Measurements from ENCODE around the gene EARS2. TPM values are rescaled to one million over a fixed set of nuclear protein-coding genes. Genes with fewer than 3 reads are reported as not detected.
"Not testable (repeated sequence)": the region's sequence is repeated elsewhere in the genome, so short reads cannot be mapped to it uniquely, and the experiment has no call there.

Gene EARS2
- total RNA-seq, 1 donor from 2014 or later: 19.8 TPM

DNA sequence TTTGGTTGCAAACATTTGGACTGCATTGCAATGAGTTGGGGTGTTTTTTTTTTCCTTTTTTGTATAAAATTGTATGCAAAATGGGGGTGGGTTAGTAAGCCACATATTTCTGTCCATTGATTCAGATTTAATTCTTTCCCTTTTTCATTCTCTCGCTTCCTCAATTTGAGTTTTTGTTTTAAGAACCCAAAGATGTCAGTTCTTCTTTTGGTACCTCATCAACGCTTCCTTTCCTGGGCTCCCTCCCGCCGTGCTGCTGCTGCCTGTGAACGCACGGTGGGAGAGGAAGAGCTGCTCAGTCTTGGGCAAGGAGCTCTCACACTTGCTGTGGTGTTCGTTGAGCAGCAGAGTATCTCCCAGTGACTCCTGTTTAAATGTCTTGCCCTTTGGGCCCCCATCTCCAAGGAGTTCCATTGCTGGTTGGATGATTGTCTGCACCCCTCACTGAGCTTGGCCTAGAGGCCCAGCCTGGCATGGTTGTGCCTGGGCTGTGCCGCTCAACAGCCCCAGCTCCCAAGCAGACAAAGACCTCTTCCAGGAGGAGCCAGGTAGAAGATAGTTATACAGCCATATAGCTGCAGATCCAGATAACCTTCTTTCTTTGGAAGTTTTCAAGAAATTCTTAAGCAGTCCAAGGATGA lies 14.0 kb upstream of the EARS2 start:
- intact Hi-C loops (cut with micrococcal nuclease): no loop called here

DNA sequence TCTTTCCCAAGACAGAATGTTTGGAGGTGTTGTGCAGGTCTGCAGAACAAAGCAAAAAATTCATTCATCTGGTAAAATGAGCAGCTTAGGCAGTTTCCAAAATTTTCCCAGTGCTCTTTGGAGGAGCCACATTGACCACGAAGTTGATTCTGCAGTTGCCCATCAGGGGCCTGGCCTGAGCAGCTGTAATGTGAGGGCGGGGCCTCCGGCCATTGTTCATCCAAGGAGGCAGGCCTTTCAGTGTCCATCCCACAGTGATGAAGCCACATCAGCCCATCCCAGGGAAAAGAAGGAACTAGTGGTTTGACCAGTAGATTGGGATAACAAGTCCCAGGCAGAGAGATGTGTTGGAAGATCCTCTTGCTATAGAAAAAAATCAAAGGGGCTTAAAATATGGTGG lies 10.5 kb upstream of the EARS2 start:
- intact Hi-C loops (cut with micrococcal nuclease): no loop called here

DNA sequence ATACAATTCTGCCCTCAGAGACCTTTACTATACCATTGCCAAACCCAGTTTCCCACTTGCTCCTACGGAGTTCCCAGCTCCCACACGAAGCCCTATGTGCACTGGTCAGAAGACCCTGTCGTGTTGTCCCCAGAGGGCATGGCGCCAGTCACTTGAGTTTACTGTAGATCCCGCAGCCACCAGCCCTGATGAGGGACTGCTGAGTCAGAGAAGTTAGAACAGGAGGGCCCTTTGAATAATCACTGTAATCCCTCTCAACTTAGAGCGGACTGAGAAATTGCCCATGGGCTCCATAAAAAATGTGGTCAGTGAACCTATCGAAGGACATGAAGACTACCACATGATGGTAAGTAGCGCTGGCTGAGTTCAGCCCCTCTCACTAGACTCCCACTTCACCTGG lies 9.6 kb upstream of the EARS2 start:
- intact Hi-C loops (cut with micrococcal nuclease): no loop called here

DNA sequence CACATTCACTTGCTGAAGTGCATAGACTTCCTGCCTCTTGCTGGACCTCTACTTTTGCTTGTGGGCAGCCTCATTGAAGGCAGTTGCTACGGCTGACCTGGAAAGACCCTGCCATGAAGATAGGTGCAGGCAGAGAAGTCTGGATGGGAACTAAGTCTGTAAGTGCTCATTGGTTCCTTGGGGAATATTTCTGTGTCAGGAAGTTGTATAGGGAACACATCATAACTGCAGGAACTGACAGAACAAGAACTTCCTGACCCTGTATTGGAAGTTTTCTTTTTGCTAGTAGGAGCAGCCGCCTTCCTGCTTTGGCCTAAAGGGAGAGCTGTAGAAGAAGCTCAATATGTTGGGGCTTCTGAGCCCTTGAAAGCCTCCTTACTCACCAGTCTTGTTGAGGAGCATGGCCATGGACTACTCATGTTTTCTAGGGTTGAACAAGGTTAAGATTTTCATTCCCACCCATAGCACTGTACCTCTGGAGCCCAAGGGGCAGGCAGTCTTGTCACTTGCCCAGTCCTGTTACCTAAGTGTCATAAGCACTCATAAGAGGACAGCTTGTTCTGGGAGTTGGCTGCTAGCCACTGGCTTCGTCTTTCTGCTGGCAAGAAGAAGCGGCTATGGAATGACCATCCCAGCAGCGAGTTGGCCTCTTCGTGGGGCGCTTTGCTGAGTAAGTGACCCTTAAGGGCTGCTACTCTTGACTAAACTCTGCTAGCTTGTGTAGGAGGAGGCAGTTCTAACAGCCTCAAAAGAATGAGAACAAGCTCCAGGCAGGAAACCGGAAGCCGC lies 7.6 kb upstream of the EARS2 start:
- intact Hi-C loops (cut with micrococcal nuclease): no loop called here

DNA sequence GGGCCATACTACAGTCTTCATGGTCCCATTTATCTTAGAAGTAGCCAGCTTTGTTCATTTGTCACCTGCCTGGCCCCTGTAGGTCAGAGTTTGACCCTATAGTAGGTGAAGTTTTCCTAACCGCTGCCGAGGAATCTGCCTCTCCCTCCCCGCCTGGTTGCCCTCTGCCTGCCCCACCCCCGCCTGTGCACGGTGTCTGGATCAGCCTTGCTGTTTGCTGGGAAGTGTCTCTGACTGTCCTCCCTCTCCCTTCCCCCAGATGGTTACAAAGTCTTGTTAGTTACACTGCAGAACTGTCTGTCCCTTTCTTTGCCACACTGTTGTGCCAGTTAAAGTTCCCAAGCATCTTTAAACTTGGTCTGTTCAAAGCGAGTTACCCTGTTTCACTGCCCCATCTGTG lies 6.0 kb upstream of the EARS2 start:
- intact Hi-C loops (cut with micrococcal nuclease): no loop called here

GRCh38 chr16:23562505-23562904 lies 5.4 kb upstream of the EARS2 start:
- intact Hi-C loops (cut with micrococcal nuclease): no loop called here

- intact Hi-C loops (cut with micrococcal nuclease): no loop called here
Observed at GRCh38 chr16:23561586-23561985, 4.4 kb upstream of the EARS2 start.

DNA sequence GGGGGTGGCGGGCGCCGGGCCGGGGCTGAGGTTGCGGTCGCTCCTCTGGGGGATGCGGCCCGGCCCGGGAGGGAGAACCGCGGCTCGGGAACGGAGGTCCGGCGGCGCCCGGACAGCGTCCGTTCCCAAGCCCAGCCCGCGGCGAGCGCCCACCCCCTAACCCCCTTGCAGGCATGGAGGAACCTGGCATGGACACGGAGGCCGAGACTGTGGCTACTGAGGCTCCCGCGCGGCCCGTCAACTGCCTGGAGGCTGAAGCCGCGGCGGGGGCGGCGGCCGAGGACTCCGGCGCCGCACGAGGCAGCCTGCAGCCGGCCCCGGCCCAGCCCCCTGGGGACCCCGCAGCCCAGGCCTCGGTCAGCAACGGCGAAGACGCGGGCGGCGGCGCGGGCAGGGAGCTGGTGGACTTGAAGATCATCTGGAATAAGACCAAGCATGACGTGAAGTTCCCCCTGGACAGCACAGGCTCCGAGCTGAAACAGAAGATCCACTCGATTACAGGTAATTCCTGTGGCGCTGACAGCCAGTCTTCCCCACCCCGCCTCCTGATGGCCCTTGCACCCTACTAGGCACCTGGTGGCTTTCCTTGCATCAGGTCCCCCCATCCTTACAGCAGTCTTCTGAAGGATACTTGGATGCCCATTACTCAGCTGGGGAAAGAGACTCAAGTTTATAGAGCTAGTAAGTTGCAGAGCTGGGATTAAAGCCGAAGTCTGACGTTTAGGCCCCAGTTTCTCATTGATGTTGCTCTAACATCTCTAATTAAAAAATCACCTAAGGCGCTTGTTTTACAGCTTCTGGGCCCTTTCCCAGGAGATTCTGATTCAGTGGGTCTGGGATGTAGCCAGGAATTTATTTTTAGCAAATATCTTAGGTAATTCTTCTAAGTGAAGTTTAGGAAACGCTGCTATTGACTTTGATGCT lies 891 bp upstream of the EARS2 start:
- intact Hi-C loops (cut with micrococcal nuclease): loop anchor here (1.0 to 2.0 kb wide), 12 partner anchors 38 to 1605 kb away; partner anchors contain the start of genes COG7, DCTN5, GGA2 and NDUFAB1

DNA sequence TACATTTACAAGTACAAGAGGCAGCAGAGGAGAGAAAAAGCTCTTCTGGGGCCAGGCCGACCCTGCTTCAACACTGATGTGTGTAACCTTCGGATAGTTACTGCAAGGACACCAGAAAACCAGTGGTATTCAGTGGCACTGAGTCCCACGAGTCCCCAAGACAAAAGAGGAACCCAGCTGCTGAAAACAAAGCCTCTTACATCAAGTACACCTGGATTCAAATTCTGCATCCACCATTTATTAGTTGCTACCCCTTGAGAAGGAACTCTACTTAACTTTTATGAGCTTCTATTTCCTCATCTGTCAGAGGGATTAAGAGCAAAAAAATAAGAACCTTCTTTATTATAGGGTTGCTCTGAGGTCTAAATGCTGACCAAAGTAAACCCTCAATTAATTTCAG lies 2.6 kb downstream of the EARS2 start:
- intact Hi-C loops (cut with micrococcal nuclease): no loop called here

DNA sequence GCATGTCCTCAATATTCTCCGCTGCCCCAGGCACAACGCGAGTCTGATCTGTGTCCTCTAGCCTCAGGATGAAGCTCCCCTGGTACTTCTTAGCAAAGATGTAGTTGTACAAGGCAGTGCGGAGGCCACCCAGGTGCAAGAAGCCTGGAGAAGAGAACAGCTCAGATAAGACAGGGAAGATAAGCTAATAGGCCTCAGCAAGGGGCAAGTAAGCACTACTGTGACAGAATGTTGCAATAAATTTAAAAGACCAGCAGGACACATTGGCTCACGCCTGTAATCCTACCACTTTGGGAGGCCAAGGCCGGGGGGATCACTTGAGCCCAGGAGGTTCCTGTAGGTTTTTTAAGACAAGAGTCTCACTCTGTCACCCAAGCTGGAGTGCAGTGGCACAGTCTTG lies 5.0 kb downstream of the EARS2 start:
- intact Hi-C loops (cut with micrococcal nuclease): no loop called here

DNA sequence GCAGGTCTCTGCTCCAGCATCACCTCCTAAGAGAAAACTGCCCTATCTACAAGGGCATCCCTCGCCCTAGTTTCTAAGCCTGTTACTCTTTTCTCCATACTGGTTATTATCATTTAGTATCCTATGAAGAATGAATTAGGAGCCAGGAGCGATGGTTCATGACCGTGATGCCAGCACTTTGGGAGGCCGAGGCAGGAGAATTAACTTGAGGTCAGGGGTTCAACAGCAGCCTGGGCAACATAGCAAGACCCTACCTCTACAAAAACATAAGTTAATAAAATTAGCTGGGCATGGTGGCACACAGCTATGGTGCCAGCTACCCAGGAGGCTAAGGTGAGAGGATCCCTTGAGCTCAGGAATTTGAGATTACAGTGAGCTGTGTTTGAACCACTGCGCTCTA lies 7.2 kb downstream of the EARS2 start:
- intact Hi-C loops (cut with micrococcal nuclease): no loop called here

DNA sequence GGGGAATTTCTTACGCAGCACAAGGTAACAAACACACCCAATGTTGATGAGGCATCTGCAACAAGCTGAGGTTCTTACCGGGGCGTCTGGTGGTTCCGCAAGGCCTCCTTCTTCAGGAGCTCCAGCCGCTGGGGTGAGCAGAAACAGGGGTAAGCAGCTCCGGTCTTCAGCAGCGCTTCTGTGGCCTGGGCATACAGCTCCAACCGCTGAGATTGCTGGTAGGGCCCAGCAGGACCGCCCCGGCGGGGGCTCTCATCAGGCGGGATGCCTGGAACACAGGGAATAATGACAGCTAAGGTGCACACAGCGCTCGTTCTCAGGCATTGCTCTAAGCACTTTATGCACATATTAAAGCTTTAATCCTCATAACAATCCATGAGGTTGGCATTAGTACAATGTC lies 12.7 kb downstream of the EARS2 start:
- intact Hi-C loops (cut with micrococcal nuclease): no loop called here

DNA sequence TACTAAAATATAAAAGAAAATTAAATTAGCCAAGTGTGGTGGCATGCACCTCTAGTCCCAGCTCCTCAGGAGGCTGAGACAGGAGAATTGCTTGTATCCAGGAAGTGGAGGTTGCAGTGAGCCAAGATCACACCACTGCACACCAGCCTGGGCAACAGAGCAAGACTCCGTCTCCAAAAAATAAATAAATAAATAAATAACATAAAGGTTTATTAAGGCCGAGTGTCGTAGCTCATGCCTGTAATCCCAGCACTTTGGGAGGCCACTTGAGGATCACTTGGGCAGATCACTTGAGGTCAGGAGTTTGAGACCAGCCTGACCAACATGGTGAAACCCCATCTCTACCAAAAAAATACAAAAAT lies 16.4 kb downstream of the EARS2 start:
- intact Hi-C loops (cut with micrococcal nuclease): not testable (repeated sequence)

GRCh38 chr16:23539984-23540816 lies 16.9 kb downstream of the EARS2 start:
- intact Hi-C loops (cut with micrococcal nuclease): no loop called here

GRCh38 chr16:23538919-23539278 lies 18.3 kb downstream of the EARS2 start:
- intact Hi-C loops (cut with micrococcal nuclease): no loop called here

DNA sequence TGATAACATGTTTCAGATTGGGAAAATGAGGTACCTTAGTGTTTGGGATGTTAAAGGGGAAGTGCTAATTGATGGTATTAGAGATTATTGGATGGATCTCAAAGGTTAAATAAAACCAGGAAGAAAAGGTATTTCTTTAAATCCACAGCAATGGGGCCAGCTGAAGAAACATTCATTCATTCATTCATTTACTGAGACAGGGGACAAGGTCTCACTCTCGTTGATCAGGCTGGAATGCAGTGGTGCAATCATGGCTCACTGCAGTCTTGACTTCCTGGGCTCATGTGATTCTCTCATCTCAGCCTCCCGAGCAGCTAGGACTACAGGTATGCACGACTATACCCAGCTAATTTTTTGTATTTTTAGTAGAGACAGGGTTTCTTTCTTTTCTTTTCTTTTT lies 19.8 kb downstream of the EARS2 start:
- intact Hi-C loops (cut with micrococcal nuclease): no loop called here

DNA sequence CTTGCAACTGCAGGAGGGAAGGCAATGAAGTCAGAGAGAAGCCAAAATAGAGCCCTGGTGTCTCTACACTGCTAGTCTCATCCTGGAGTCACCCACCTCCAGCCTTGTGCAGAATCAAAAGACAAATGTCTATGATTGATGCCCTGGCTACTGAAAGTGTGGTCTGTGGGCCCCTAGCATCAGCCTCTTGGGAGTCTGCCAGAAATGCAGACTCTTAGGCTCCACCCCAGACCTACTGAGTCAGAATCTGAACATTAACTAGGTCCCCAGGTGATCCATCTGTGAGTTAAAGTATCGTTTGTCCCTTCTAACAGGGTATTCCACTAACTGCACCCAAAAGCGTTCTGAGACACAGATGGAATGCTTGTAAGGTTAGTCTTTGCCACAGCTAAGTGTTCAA lies 21.2 kb downstream of the EARS2 start:
- intact Hi-C loops (cut with micrococcal nuclease): no loop called here

DNA sequence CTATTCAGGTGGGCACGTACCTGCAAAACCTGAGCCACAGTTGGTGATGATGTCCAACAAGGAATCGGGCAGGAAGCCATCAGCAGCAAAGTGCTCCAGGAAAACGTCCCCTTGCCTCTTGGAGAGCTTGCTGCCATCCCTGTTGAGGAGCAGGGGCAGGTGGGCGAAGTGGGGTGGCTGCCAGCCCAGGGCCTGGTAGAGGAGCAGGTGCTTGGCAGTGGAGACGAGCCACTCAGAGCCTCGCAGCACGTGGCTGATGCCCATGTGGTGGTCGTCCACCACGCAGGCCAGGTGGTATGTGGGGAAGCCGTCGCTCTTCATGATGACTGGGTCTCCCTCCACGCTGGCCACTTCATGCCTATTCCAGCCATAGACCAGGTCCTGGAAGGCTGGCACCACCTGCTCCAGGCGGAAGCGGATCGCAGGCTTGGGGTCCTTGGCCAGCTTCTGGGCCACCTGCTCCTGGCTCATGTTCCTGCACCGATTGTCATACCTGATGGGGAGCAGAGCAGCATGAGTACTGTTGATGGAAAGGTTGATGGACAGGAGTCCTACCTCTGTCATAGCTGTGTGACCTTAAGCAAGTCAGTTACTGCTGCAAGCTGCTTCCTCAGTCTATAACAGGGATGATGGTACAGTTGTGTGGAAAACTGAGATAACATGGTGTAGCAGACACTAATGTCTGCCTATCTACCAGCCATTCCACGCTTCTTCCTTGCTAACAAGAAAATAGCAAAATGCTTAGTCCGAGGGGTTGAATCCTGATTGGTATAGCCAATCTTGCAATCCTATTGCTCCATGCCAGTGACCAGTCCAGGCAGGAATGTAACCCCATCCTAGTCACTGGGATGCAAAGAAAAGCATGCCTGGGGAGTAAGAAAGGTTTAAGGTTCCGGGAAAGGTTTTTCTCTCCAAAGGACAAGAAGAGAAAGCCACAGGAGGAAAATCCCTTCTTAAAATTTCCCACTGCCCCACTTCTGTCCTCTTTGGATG lies 22.0 kb downstream of the EARS2 start:
- intact Hi-C loops (cut with micrococcal nuclease): no loop called here

DNA sequence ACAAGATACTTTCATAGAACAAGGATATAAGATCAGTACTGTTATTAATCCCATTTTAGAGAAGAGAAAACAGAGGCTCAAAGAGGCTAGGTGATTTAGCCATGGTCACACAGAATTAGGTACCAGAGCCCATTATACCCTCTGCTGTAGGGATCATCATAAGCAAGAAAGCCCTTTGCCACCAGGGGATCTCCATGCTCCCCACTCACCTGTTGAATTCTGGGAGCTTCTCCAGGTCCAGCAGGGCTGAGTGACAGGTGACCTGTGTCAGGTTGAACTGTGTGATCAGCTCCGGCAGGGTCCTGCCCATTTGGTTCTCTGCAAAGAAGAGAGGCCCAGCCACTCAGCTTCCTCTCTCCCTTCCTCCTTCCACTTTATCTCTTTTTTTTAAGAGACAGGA lies 24.7 kb downstream of the EARS2 start:
- intact Hi-C loops (cut with micrococcal nuclease): no loop called here

DNA sequence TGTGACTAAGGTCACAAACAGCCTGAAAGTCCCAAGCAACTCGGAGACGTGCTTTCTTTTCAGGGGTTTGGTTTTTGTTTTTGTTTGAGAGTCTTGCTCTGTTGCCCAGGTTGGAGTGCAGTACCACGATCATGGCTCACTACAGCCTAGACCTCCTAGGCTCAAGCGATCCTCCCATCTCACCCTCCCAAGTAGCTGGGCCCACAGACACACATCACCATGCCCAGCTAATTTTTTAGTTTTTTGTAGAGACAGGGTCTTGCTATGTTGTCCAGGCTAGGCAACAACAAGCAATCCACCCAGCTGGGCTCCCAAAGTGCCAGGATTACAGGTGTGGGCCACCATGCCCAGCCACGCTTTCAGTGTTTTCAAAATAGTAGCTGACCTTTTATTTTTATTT lies 27.1 kb downstream of the EARS2 start:
- intact Hi-C loops (cut with micrococcal nuclease): no loop called here
